ENCODE data around the gene CNIH1. TPM values are rescaled to one million over a fixed set of nuclear protein-coding genes. Genes with fewer than 3 reads are reported as not detected.
"Not testable (repeated sequence)": the region's sequence is repeated elsewhere in the genome, so short reads cannot be mapped to it uniquely, and the experiment has no call there.

CNIH1 gene
- total RNA-seq, 1 donor from 2014 or later, result 43.5 TPM

DNA sequence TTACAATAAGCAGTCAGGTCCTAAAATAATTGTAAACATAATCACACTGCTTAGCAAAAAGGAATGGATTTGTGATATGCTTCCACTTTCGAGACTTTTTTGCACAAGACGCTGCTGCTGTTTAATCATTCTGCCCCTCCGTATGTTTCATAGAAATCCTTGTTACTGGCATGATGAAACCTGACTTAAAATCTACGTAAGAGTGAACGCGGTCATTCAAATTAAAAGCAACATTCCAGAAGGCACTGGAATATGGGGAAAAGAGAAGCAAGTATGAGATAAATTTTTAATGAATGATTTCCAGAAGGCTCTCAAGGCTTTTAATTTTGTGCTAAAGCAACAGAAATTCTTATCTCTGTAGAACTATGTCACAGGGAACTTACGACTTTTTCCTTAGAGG, 1.1 kb downstream of the CNIH1 start:
- DNase-seq, result no peak
- ATAC-seq (ENCODE audit: low read depth), result no peak
- ChIA-PET POLR2A (no interaction called here), CTCF (no interaction called here)
- Mint-ChIP-seq H3K4me1 (peaks cover 59% of the 10 kb centered on the region), H3K9me3 (no peaks in the 10 kb centered on the region), H3K36me3 (ENCODE audit: low read depth) (peaks cover 10% of the 10 kb centered on the region), H3K4me3 (peak overlapping the region; percentile 85), H3K27me3 (no peaks in the 10 kb centered on the region), H3K27ac (peak overlapping the region; percentile 75)
- intact Hi-C loops (cut with micrococcal nuclease), result loop anchor here (5.0 kb wide), 2 partner anchors 332 to 1677 kb away; partner anchors contain the start of gene PELI2
- TF ChIP-seq, protein P1, sequence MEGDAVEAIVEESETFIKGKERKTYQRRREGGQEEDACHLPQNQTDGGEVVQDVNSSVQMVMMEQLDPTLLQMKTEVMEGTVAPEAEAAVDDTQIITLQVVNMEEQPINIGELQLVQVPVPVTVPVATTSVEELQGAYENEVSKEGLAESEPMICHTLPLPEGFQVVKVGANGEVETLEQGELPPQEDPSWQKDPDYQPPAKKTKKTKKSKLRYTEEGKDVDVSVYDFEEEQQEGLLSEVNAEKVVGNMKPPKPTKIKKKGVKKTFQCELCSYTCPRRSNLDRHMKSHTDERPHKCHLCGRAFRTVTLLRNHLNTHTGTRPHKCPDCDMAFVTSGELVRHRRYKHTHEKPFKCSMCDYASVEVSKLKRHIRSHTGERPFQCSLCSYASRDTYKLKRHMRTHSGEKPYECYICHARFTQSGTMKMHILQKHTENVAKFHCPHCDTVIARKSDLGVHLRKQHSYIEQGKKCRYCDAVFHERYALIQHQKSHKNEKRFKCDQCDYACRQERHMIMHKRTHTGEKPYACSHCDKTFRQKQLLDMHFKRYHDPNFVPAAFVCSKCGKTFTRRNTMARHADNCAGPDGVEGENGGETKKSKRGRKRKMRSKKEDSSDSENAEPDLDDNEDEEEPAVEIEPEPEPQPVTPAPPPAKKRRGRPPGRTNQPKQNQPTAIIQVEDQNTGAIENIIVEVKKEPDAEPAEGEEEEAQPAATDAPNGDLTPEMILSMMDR (IDR thresholded peaks at IDR 0.05), result no peak

DNA sequence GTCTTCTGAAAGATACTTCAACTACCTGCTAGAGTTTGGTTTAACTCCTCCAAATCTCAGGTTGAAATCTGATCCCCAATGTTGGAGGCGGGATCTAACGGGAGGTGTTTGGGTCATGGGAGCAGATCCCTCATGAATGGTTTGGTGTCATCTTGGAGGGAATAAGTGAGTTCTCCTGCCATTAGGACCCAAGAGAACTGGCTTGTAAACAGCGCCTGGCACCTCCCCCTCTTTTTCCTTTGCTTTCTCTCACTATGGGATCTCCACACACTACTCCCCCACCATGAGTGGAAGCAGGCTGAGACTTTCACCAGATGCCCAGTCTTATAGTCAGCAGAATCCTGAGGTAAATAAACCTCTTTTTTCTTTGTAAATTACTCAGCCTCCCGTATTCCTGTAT, 2.5 kb downstream of the CNIH1 start:
- Mint-ChIP-seq H3K27ac (no peak overlapping the region), H3K36me3 (ENCODE audit: low read depth) (peaks cover 21% of the 10 kb centered on the region), H3K9me3 (no peaks in the 10 kb centered on the region), H3K27me3 (no peaks in the 10 kb centered on the region), H3K4me1 (peaks cover 71% of the 10 kb centered on the region), H3K4me3 (no peak overlapping the region)
- CTCF ChIA-PET, result no interaction called here
- no peak for ATAC-seq (ENCODE audit: low read depth)
- POLR2A ChIA-PET, result no interaction called here
- intact Hi-C loops (cut with micrococcal nuclease), result no loop called here
- TF ChIP-seq, protein P1 (IDR thresholded peaks at IDR 0.05), result no peak
- no peak for DNase-seq

DNA sequence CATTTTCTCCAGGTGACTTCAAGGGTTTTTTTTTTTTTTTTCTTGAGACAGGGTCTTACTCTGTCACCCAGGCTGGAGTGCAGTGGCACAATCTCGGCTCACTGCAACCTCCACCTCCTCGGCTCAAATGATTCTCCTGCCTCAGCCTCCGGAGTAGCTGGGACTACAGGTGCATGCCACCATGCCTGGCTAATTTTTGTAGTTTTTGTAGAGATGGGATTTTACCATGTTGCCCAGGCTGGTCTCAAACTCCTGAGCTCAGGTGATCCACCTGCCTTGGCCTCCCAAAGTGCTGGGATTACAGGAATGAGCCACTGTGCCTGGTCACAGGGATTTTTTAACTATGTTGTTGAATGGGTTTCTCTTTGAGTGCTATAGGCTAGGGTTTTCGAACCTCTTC, 3.2 kb downstream of the CNIH1 start:
- peaks cover 72% of the 10 kb centered on the region for H3K4me1 Mint-ChIP-seq
- H3K36me3 Mint-ChIP-seq (ENCODE audit: low read depth), result peaks cover 26% of the 10 kb centered on the region
- ATAC-seq (ENCODE audit: low read depth); CTCF ChIA-PET; H3K4me3 Mint-ChIP-seq; POLR2A ChIA-PET; H3K27me3 Mint-ChIP-seq; H3K9me3 Mint-ChIP-seq; DNase-seq: not testable (repeated sequence)
- intact Hi-C loops (cut with micrococcal nuclease), result loop anchor here (1.0 kb wide), 1 partner anchor 42 kb away; no protein-coding TSS in a partner anchor
- H3K27ac Mint-ChIP-seq, result peak overlapping the region; percentile 41

DNA sequence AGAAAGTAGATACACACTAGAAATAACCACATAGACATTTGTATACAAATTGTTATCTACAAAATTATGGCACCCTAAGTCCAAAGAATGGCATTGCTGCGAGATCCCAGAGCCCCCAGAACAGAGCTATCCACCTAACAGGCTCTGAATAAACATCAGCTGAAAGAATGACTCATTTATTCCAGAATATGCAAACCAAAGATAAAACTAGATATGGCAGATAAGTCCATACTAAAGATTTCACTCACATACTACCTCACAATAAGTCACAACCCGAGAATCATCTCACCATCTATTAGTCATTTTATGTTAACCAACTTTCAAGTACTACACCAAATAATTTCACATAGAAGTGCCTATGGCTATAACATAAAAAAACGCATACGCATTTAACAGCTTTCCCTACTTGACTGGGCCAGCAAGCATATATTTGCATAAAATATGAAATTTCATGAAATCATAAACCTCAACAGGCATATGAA, 5.6 kb downstream of the CNIH1 start:
- Mint-ChIP-seq H3K4me3 (peak overlapping the region; percentile 42), H3K36me3 (ENCODE audit: low read depth) (peaks cover 45% of the 10 kb centered on the region), H3K27ac (peak overlapping the region; percentile 51), H3K9me3 (no peaks in the 10 kb centered on the region), H3K27me3 (no peaks in the 10 kb centered on the region), H3K4me1 (peaks cover 64% of the 10 kb centered on the region)
- ChIA-PET POLR2A (interaction anchor here (0.6 to 1.5 kb wide), 4 partner anchors 39 to 74 kb away, joined by 3 to 4 read pairs (median 3); partner anchors contain the start of genes CDKN3, CGRRF1 and GMFB), CTCF (interaction anchor here (1.2 to 1.6 kb wide), 2 partner anchors 11 to 128 kb away, joined by 3 read pairs; no protein-coding TSS in a partner anchor)
- intact Hi-C loops (cut with micrococcal nuclease), result no loop called here
- DNase-seq (no peak), ATAC-seq (ENCODE audit: low read depth) (peak; percentile 64)
- TF ChIP-seq, protein P1 (IDR thresholded peaks at IDR 0.05), result no peak

DNA sequence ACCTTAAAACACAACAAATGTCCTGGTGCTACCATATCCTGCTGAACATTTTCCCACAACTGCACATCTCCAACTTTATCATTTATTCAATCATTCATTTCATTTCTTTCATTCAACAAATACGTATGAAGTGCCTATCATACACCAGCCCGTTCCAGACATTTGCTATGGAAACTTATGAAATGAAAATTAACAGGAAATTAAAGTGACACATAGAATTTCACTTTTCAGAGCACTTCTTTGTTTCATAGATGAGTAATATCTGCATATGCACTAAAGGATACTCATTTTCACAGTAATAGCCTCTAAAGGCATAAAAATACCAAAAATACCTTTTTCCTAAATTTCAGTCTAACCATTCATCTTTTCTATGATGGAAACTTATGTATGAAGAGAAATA, 12.6 kb downstream of the CNIH1 start:
- no peak for ATAC-seq (ENCODE audit: low read depth)
- TF ChIP-seq, protein P1 (IDR thresholded peaks at IDR 0.05), result no peak
- peaks cover 82% of the 10 kb centered on the region for H3K36me3 Mint-ChIP-seq (ENCODE audit: low read depth)
- no peak for DNase-seq
- H3K27ac Mint-ChIP-seq, result no peak overlapping the region
- CTCF ChIA-PET, result no interaction called here
- peaks cover 1% of the 10 kb centered on the region for H3K4me1 Mint-ChIP-seq
- POLR2A ChIA-PET, result no interaction called here
- intact Hi-C loops (cut with micrococcal nuclease), result no loop called here
- no peaks in the 10 kb centered on the region for H3K9me3 Mint-ChIP-seq
- H3K4me3 Mint-ChIP-seq, result no peak overlapping the region
- H3K27me3 Mint-ChIP-seq, result no peaks in the 10 kb centered on the region

DNA sequence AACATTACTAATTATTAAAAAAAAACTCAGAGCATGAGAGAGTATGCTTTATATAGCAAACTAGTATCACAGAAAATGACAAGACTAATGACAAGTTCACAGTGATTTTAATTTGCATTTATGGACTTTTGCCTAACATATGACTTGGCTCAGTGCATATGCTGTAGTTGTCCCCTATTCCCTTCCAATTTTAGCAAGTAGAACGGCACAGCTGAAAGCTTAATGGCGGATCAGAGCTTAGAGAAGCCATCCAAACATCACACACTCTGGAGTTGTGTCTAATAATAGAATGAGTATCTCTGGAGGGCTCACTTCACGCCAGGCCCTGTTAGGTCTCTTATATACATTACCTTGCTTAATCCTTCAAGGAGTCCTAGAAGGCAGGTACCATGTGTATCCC, 13.3 kb downstream of the CNIH1 start:
- Mint-ChIP-seq H3K4me1 (peaks cover 1% of the 10 kb centered on the region), H3K4me3 (no peak overlapping the region), H3K27ac (no peak overlapping the region), H3K36me3 (ENCODE audit: low read depth) (peaks cover 77% of the 10 kb centered on the region), H3K9me3 (no peaks in the 10 kb centered on the region), H3K27me3 (no peaks in the 10 kb centered on the region)
- intact Hi-C loops (cut with micrococcal nuclease), result no loop called here
- DNase-seq (no peak), ATAC-seq (ENCODE audit: low read depth) (no peak)
- TF ChIP-seq, protein P1 (IDR thresholded peaks at IDR 0.05), result no peak
- POLR2A ChIA-PET, result no interaction called here
- CTCF ChIA-PET, result no interaction called here
